CD14-positive monocyte (primary cell): ENCODE measurements around the gene MRLN. TPM values are rescaled to one million over a fixed set of nuclear protein-coding genes. Genes with fewer than 3 reads are reported as not detected.

Experiments used
- DNase-seq, 3 donors: peaks; one replicate each; pipeline ENCODE4 v3.0.0-alpha.2; 2011 to 2022
- H2AFZ ChIP-seq: 2 replicates; pipeline ENCODE4 v1.6.0; 2012; ENCODE audit warnings: mild to moderate bottlenecking, low read depth, low read length, inconsistent platforms; ENCODE audit not compliant: insufficient read depth, poor library complexity, severe bottlenecking
- H3K27ac ChIP-seq, 2 donors: 1 replicate in 1 of 2; 2 replicates in 1 of 2; pipeline ENCODE4 v1.5.1; 2012 to 2013; ENCODE audit warnings: low read length in 2 of 2, control low read depth in 1 of 2, inconsistent platforms in 1 of 2, low read depth in 1 of 2, mild to moderate bottlenecking in 1 of 2
- H3K27me3 ChIP-seq, 2 donors: one replicate each; pipeline versions ENCODE4 v1.6.0 to v1.6.1; 2011 to 2013; ENCODE audit warnings: low read length in 2 of 2; ENCODE audit not compliant: control insufficient read depth in 2 of 2, insufficient read depth in 2 of 2
- H3K36me3 ChIP-seq, 2 donors: replicated peaks in 1 of 2; 1 replicate in 1 of 2; 2 replicates in 1 of 2; pipeline versions ENCODE4 v1.5.1 to v1.6.1; 2012 to 2013; ENCODE audit warnings: low read length in 2 of 2, control low read depth in 1 of 2, inconsistent platforms in 1 of 2, mild to moderate bottlenecking in 1 of 2; ENCODE audit not compliant: insufficient read depth in 2 of 2, control insufficient read depth in 1 of 2
- H3K4me1 ChIP-seq, 2 donors: 1 replicate in 1 of 2; 2 replicates in 1 of 2; pipeline versions ENCODE4 v1.5.1 to v1.6.1; 2012 to 2013; ENCODE audit warnings: low read length in 2 of 2, control low read depth in 1 of 2, inconsistent platforms in 1 of 2, mild to moderate bottlenecking in 1 of 2, moderate library complexity in 1 of 2; ENCODE audit not compliant: insufficient read depth in 2 of 2, control insufficient read depth in 1 of 2
- H3K4me2 ChIP-seq: replicated peaks from 2 replicates; pipeline ENCODE3; 2012; ENCODE audit warnings: low read length, moderate library complexity, mild to moderate bottlenecking; ENCODE audit not compliant: poor library complexity, severe bottlenecking; ENCODE audit errors: extremely low read depth
- H3K4me3 ChIP-seq, 3 experiments: fragments of 200-600 bp in 1 of 3; sonication (generic) in 1 of 3; replicated peaks in 1 of 3; 1 replicate in 2 of 3; 2 replicates in 1 of 3; pipeline ENCODE4 v1.5.1; 2011 to 2013; ENCODE audit warnings: low read length in 3 of 3, mild to moderate bottlenecking in 3 of 3, control low read depth in 2 of 3, low read depth in 2 of 3, inconsistent platforms in 1 of 3, moderate library complexity in 1 of 3
- H3K79me2 ChIP-seq: 2 replicates; pipeline ENCODE4 v1.6.0; 2012; ENCODE audit warnings: mild to moderate bottlenecking, control low read depth, inconsistent platforms, low read length, moderate library complexity; ENCODE audit not compliant: insufficient read depth
- H3K9ac ChIP-seq: 2 replicates; pipeline ENCODE4 v1.6.0; 2017; ENCODE audit warnings: low read length, mild to moderate bottlenecking; ENCODE audit not compliant: insufficient read depth, poor library complexity, severe bottlenecking
- H3K9me3 ChIP-seq, 2 donors: replicated peaks in 1 of 2; 1 replicate in 1 of 2; 2 replicates in 1 of 2; pipeline versions ENCODE4 v1.5.1 to v1.6.1; 2012 to 2013; ENCODE audit warnings: low read length in 2 of 2, control low read depth in 1 of 2; ENCODE audit not compliant: control insufficient read depth in 1 of 2, insufficient read depth in 1 of 2
- H4K20me1 ChIP-seq: 2 replicates; pipeline ENCODE4 v1.6.0; 2012; ENCODE audit warnings: mild to moderate bottlenecking, low read length, control low read depth, moderate library complexity; ENCODE audit not compliant: insufficient read depth
- H3K27ac Mint-ChIP-seq, 7 donors: one replicate each; pipeline ENCODE4 v1.8.0; 2020; ENCODE audit warnings: mild to moderate bottlenecking in 7 of 7, mixed read lengths in 7 of 7, moderate library complexity in 6 of 7, inconsistent platforms in 2 of 7
- H3K27me3 Mint-ChIP-seq, 3 donors: one replicate each; pipeline ENCODE4 v1.8.0; 2021 to 2022; ENCODE audit warnings: low read depth in 3 of 3, mild to moderate bottlenecking in 3 of 3, mixed read lengths in 3 of 3, moderate library complexity in 3 of 3, inconsistent platforms in 1 of 3
- H3K36me3 Mint-ChIP-seq, 2 donors: one replicate each; pipeline ENCODE4 v1.8.0; 2020; ENCODE audit warnings: mixed read lengths in 2 of 2, inconsistent platforms in 1 of 2, mild to moderate bottlenecking in 1 of 2
- H3K4me1 Mint-ChIP-seq: one replicate; pipeline ENCODE4 v1.8.0; 2020; ENCODE audit warnings: mild to moderate bottlenecking, mixed read lengths
- H3K4me3 Mint-ChIP-seq, 2 donors: one replicate each; pipeline ENCODE4 v1.8.0; 2020; ENCODE audit warnings: mild to moderate bottlenecking in 2 of 2, mixed read lengths in 2 of 2, moderate library complexity in 1 of 2
- H3K9me3 Mint-ChIP-seq, 7 donors: one replicate each; pipeline ENCODE4 v1.8.0; 2020 to 2022; ENCODE audit warnings: mixed read lengths in 7 of 7, mild to moderate bottlenecking in 6 of 7, moderate library complexity in 6 of 7, inconsistent platforms in 2 of 7
- CTCF ChIP-seq: fragments of 200-600 bp; IDR thresholded peaks from one replicate; pipeline ENCODE4 v1.8.0; 2022; ENCODE audit warnings: antibody characterized with exemption, mild to moderate bottlenecking
- WGBS: methylation state at CpG from one replicate; pipeline ENCODE4 v1.1.5; 2013; ENCODE audit warnings: missing lambda C conversion rate; ENCODE audit not compliant: insufficient coverage; 5-methylcytosine and 5-hydroxymethylcytosine counted together
- intact Hi-C, 2 donors: fragments of 100-400 bp; cut with micrococcal nuclease; formaldehyde crosslinking; loops; one replicate each; pipeline versions ENCODE4 v1.15.0 to v1.15.1; 2023
- polyA plus RNA-seq, 3 donors: library from polyadenylated mRNA; depleted of rRNA in 1 of 3; unstranded in 2 of 3; stranded (reverse) in 1 of 3; fragments of 300-500 nt in 2 of 3; fragments of >200 nt in 1 of 3; fragmentation: Illumina TruSeq in 2 of 3; gene quantifications; 1 replicate in 2 of 3; 2 replicates in 1 of 3; pipeline ENCODE4 v1.2.3, GENCODE V29; 2012 to 2021

Gene MRLN
- polyA plus RNA-seq, 3 donors, result not detected

- DNase-seq, result no peak
- H3K4me1 ChIP-seq, result no peaks in the 10 kb centered on the region
- H3K4me3 ChIP-seq, result no peak overlapping the region
- intact Hi-C loops, result no loop called here
- no peaks in the 10 kb centered on the region for H3K79me2 ChIP-seq
- Mint-ChIP-seq H3K4me3 (no peak overlapping the region), H3K9me3 (peaks cover 0 to 8% (median 3%) of the 10 kb centered on the region in 7 donors), H3K27ac (no peak overlapping the region), H3K36me3 (no peaks in the 10 kb centered on the region), H3K27me3 (peaks cover 0 to 1% (median 1%) of the 10 kb centered on the region in 3 donors), H3K4me1 (no peaks in the 10 kb centered on the region)
- no peak overlapping the region for H2AFZ ChIP-seq
- H3K4me2 ChIP-seq, result no peak overlapping the region
- no peaks in the 10 kb centered on the region for H3K9me3 ChIP-seq
- no peak overlapping the region for H3K9ac ChIP-seq
- no peaks in the 10 kb centered on the region for H3K36me3 ChIP-seq
- no peak overlapping the region for H3K27ac ChIP-seq
- H3K27me3 ChIP-seq, result no peaks in the 10 kb centered on the region
- no peak for TF ChIP-seq CTCF
- no peaks in the 10 kb centered on the region for H4K20me1 ChIP-seq
- no CpG with 5 or more reads among the region's 3 CpGs for WGBS
Observed at GRCh38 chr10:59695637-59696036, 57.6 kb downstream of the MRLN start.

- no peak for DNase-seq
- Mint-ChIP-seq H3K4me1 (no peaks in the 10 kb centered on the region), H3K27ac (peak overlapping the region in 1 of 7 donors; percentile 7), H3K27me3 (peaks cover 0 to 1% (median 1%) of the 10 kb centered on the region in 3 donors), H3K9me3 (peaks cover 0 to 11% (median 3%) of the 10 kb centered on the region in 7 donors), H3K36me3 (no peaks in the 10 kb centered on the region), H3K4me3 (no peak overlapping the region)
- no peak overlapping the region for H3K4me3 ChIP-seq
- no peak overlapping the region for H3K9ac ChIP-seq
- TF ChIP-seq CTCF, result no peak
- H2AFZ ChIP-seq, result no peak overlapping the region
- no peaks in the 10 kb centered on the region for H3K4me1 ChIP-seq
- no peak overlapping the region for H3K4me2 ChIP-seq
- no peak overlapping the region for H3K27ac ChIP-seq
- intact Hi-C loops, result no loop called here
- H3K36me3 ChIP-seq, result no peaks in the 10 kb centered on the region
- H3K27me3 ChIP-seq, result no peaks in the 10 kb centered on the region
- H4K20me1 ChIP-seq, result no peaks in the 10 kb centered on the region
- H3K79me2 ChIP-seq, result no peaks in the 10 kb centered on the region
- no CpG with 5 or more reads among the region's 1 CpG for WGBS
- no peaks in the 10 kb centered on the region for H3K9me3 ChIP-seq
Observed at GRCh38 chr10:59694936-59695335, 58.3 kb downstream of the MRLN start.
